ENCODE data around the gene UBE2D2. TPM values are rescaled to one million over a fixed set of nuclear protein-coding genes. Genes with fewer than 3 reads are reported as not detected.
A peak's percentile ranks its signal among the peaks of the same experiment; 100 is the strongest.

Gene UBE2D2
- total RNA-seq, 1 donor from 2014 or later, result 110 TPM

GRCh38 chr5:139662617-139663016 lies 101.5 kb downstream of the UBE2D2 start:
- H3K9me3 ChIP-seq (replicated peaks), result no peaks in the 10 kb centered on the region
- no peak for DNase-seq
- no peaks in the 10 kb centered on the region for H3K27me3 ChIP-seq (ENCODE audit: low read depth)
- H3K4me1 ChIP-seq, result peaks cover 99% of the 10 kb centered on the region
- no peaks in the 10 kb centered on the region for H3K36me3 ChIP-seq
- TF ChIP-seq, protein P1, sequence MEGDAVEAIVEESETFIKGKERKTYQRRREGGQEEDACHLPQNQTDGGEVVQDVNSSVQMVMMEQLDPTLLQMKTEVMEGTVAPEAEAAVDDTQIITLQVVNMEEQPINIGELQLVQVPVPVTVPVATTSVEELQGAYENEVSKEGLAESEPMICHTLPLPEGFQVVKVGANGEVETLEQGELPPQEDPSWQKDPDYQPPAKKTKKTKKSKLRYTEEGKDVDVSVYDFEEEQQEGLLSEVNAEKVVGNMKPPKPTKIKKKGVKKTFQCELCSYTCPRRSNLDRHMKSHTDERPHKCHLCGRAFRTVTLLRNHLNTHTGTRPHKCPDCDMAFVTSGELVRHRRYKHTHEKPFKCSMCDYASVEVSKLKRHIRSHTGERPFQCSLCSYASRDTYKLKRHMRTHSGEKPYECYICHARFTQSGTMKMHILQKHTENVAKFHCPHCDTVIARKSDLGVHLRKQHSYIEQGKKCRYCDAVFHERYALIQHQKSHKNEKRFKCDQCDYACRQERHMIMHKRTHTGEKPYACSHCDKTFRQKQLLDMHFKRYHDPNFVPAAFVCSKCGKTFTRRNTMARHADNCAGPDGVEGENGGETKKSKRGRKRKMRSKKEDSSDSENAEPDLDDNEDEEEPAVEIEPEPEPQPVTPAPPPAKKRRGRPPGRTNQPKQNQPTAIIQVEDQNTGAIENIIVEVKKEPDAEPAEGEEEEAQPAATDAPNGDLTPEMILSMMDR (IDR thresholded peaks at IDR 0.05; ENCODE audit: borderline replicate concordance), result no peak
- peak overlapping the region; percentile 91 for H3K27ac ChIP-seq (replicated peaks)
- H3K4me3 ChIP-seq, result no peak overlapping the region
- intact Hi-C loops (cut with micrococcal nuclease), result no loop called here

DNA sequence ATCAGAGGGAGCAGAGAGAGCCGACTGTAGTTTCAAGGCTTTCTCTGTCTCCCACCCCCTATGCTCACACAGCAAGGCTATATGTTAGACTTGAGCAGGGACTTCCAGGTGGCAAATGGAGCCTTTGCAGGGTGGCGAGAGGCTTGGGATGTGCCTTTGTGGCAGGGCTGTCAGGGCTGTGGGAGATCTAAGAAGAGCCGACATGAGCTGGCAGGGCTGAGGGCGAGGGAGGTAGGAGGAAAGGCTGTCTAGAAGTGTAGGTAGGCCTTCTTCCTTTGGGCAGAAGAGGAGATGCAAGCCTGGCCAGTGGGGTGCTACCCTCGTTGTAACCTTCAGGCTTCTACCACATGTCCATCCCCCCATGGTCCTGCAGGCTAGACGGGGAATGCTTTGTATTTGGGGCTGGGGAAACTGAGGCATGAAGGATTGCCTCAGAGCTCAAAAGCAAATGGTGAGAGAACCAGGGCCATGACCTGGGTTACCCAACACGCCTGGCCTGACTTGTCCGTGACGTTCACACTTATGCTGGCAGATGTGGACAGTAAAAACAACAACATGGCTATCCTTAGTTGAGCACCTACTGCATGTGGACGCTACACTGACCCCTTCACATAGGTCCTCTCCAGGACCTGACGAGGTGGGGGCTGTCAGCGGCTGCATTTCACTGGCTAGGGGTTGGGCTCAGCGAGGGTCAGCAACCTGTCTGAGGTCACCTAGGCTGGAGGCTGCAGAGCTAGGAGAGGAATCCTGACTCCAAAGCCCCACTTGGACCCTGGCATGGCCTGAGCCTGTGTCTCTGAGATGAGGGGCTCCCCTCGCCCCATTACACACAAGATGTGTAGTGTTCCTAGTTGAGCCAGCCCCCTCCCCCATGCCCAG lies 102.3 kb downstream of the UBE2D2 start:
- H3K9me3 ChIP-seq (replicated peaks), result no peaks in the 10 kb centered on the region
- peak overlapping the region; percentile 91 for H3K27ac ChIP-seq (replicated peaks)
- TF ChIP-seq, protein P1 (IDR thresholded peaks at IDR 0.05; ENCODE audit: borderline replicate concordance), result no peak
- peaks cover 96% of the 10 kb centered on the region for H3K4me1 ChIP-seq
- no peaks in the 10 kb centered on the region for H3K36me3 ChIP-seq
- no peak for DNase-seq
- no peak overlapping the region for H3K4me3 ChIP-seq
- H3K27me3 ChIP-seq (ENCODE audit: low read depth), result no peaks in the 10 kb centered on the region
- intact Hi-C loops (cut with micrococcal nuclease), result no loop called here

DNA sequence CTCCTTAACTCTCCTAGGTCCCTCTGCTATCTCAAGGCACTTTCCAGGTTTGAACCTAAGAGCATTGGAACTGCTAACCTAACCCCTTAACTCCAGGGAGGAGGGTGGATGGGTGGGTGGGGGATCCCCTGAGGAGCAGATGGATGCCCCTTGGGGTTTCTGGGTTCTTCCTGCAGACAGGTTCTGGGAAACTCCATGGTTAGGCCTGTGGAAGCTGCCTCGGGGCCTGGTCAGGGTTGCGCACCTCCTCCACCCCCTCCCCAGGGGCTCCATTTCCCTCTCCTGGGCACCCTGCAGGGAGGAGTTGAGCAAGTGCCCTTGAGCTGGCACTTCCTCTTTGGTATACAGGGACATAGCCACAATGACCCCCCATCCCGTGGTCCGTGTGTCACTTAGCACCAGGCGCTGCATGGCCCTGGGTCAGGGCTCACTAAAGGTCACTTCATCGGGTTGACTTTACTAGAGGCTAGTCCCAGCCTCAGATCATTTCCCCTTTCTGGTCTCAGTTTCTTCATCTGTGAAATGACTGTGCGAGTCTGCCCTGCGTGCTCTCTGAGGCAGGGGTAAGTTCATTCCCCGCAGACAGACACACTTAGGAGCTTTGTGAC lies 103.1 kb downstream of the UBE2D2 start:
- DNase-seq, result no peak
- TF ChIP-seq, protein P1 (IDR thresholded peaks at IDR 0.05; ENCODE audit: borderline replicate concordance), result no peak
- intact Hi-C loops (cut with micrococcal nuclease), result no loop called here
- H3K36me3 ChIP-seq, result no peaks in the 10 kb centered on the region
- peaks cover 96% of the 10 kb centered on the region for H3K4me1 ChIP-seq
- no peaks in the 10 kb centered on the region for H3K9me3 ChIP-seq (replicated peaks)
- no peaks in the 10 kb centered on the region for H3K27me3 ChIP-seq (ENCODE audit: low read depth)
- H3K4me3 ChIP-seq, result no peak overlapping the region
- peak overlapping the region; percentile 91 for H3K27ac ChIP-seq (replicated peaks)

GRCh38 chr5:139664727-139665351 lies 103.7 kb downstream of the UBE2D2 start:
- H3K4me3 ChIP-seq, result peak overlapping the region; percentile 41
- peak; percentile 44 for DNase-seq
- intact Hi-C loops (cut with micrococcal nuclease), result no loop called here
- H3K27me3 ChIP-seq (ENCODE audit: low read depth), result no peaks in the 10 kb centered on the region
- TF ChIP-seq, protein P1 (IDR thresholded peaks at IDR 0.05; ENCODE audit: borderline replicate concordance), result no peak
- peak overlapping the region; percentile 91 for H3K27ac ChIP-seq (replicated peaks)
- no peaks in the 10 kb centered on the region for H3K9me3 ChIP-seq (replicated peaks)
- peaks cover 96% of the 10 kb centered on the region for H3K4me1 ChIP-seq
- H3K36me3 ChIP-seq, result no peaks in the 10 kb centered on the region

GRCh38 chr5:139665626-139666025 lies 104.5 kb downstream of the UBE2D2 start:
- intact Hi-C loops (cut with micrococcal nuclease), result no loop called here
- Histone ChIP-seq H3K27me3 (ENCODE audit: low read depth) (no peaks in the 10 kb centered on the region), H3K4me1 (peaks cover 96% of the 10 kb centered on the region), H3K9me3 (replicated peaks) (no peaks in the 10 kb centered on the region), H3K36me3 (no peaks in the 10 kb centered on the region), H3K27ac (replicated peaks) (peak overlapping the region; percentile 91), H3K4me3 (peak overlapping the region; percentile 41)
- DNase-seq, result no peak
- TF ChIP-seq, protein P1 (IDR thresholded peaks at IDR 0.05; ENCODE audit: borderline replicate concordance), result no peak

Data from left ventricle myocardium inferior (tissue), 1 donor.